OCI-LY3 (cell line): ENCODE data around the gene KCNC3.

Source experiments
- H2AFZ ChIP-seq: fragments of 200-600, 300-600 bp; shearing (Covaris generic); 2 replicates; pipeline ENCODE4 v1.6.0; 2014; ENCODE audit warnings: antibody characterized with exemption, low read depth, low read length
- H3K27ac ChIP-seq: fragments of 200-600, 300-600 bp; sonication (generic); 2 replicates; pipeline ENCODE4 v1.5.1; 2014; ENCODE audit warnings: mild to moderate bottlenecking, low read length, moderate library complexity, mixed read lengths
- H3K27me3 ChIP-seq: fragments of 200-600, 300-600 bp; sonication (generic); 2 replicates; pipeline ENCODE4 v1.6.1; 2014; ENCODE audit warnings: low read depth, low read length, mixed read lengths
- H3K36me3 ChIP-seq: fragments of 200-600, 300-600 bp; sonication (generic); replicated peaks from 2 replicates; pipeline ENCODE3; 2014; ENCODE audit warnings: low read depth, low read length, mixed read lengths
- H3K4me1 ChIP-seq: fragments of 300-600, 200-600 bp; sonication (generic); 2 replicates; pipeline ENCODE4 v1.6.1; 2014; ENCODE audit warnings: low read length, mixed read lengths
- H3K4me2 ChIP-seq: fragments of 200-600, 300-600 bp; sonication (generic); 2 replicates; pipeline ENCODE4 v1.6.1; 2014; ENCODE audit warnings: low read length, mixed read lengths
- H3K4me3 ChIP-seq: fragments of 300-600, 200-600 bp; sonication (generic); 2 replicates; pipeline ENCODE4 v1.5.1; 2014; ENCODE audit warnings: antibody characterized with exemption, mild to moderate bottlenecking, low read length, moderate library complexity
- H3K79me2 ChIP-seq: fragments of 300-600, 200-600 bp; shearing (Covaris generic); 2 replicates; pipeline ENCODE4 v1.6.1; 2014; ENCODE audit warnings: mild to moderate bottlenecking, low read length, mixed read lengths
- H3K9ac ChIP-seq: fragments of 300-600, 200-600 bp; shearing (Covaris generic); 2 replicates; pipeline ENCODE4 v1.6.0; 2014; ENCODE audit warnings: mild to moderate bottlenecking, low read length, moderate library complexity
- H3K9me3 ChIP-seq: fragments of 200-600, 300-600 bp; shearing (Covaris generic); 2 replicates; pipeline ENCODE4 v1.6.1; 2014; ENCODE audit warnings: low read length, mixed read lengths; ENCODE audit not compliant: insufficient read depth
- H4K20me1 ChIP-seq: fragments of 200-600, 300-600 bp; sonication (generic); 2 replicates; pipeline ENCODE4 v1.6.1; 2016; ENCODE audit warnings: low read length, mixed read lengths; ENCODE audit not compliant: insufficient read depth
- CTCF ChIP-seq: fragments of 200-600, 300-600 bp; sonication (generic); IDR thresholded peaks from 2 replicates; pipeline ENCODE4 v1.5.1; 2014; ENCODE audit warnings: antibody characterized with exemption, low read length, low read depth
- EZH2phosphoT487 ChIP-seq: fragments of 200-600 bp; shearing (Covaris generic); IDR thresholded peaks from 2 replicates; pipeline ENCODE4 v1.6.1; 2018; ENCODE audit warnings: antibody characterized with exemption, mixed run types, low read depth

Gene KCNC3

DNA sequence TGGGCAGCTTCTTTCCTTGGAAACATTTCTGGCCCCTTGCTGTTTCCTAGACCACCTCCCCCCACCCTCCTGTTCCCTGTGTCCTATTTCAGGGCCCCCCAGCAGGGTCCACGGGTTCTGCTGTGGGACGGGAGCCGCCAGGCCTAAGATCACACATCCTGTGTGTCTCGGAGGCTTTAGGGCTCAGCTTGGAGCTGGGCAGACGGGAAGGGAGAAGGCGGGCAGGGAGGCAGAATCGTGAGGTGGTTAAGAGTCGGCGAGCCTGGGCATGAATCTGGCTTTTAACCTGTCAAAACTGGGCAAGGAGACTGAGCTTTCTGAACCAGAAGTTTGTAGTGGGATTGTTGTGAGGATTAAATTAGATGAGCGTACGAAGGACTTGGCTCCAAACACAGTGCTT lies 4.8 kb downstream of the KCNC3 start:
- H2AFZ ChIP-seq, result no peak overlapping the region
- H3K4me3 ChIP-seq, result no peak overlapping the region
- H3K9me3 ChIP-seq, result no peaks in the 10 kb centered on the region
- no peaks in the 10 kb centered on the region for H3K79me2 ChIP-seq
- no peaks in the 10 kb centered on the region for H3K27me3 ChIP-seq
- no peak overlapping the region for H3K4me2 ChIP-seq
- no peak for TF ChIP-seq CTCF
- no peak for TF ChIP-seq EZH2phosphoT487
- H3K9ac ChIP-seq, result no peak overlapping the region
- H4K20me1 ChIP-seq, result no peaks in the 10 kb centered on the region
- H3K36me3 ChIP-seq, result no peaks in the 10 kb centered on the region
- peaks cover 12% of the 10 kb centered on the region for H3K4me1 ChIP-seq
- H3K27ac ChIP-seq, result no peak overlapping the region

DNA sequence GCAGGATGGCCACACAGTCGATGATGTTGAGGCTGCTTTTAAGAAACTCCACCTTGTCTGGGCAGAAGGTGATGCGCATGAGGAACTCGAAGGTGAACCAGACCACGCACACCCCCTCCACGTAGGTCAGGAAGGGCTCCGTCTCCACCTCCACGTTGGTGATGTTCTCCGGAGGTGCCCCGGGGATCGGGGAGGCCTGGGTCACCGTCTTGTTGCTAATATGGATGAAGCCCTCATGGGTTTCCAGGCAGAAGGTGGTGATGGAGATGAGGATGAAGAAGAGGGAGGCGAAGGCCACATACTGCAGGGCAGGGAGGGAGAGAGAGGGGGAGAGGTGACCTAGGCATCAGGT lies 5.4 kb downstream of the KCNC3 start:
- Histone ChIP-seq H3K4me1 (peaks cover 12% of the 10 kb centered on the region), H3K4me3 (no peak overlapping the region), H3K27me3 (no peaks in the 10 kb centered on the region), H3K36me3 (no peaks in the 10 kb centered on the region), H3K79me2 (no peaks in the 10 kb centered on the region), H4K20me1 (no peaks in the 10 kb centered on the region), H2AFZ (no peak overlapping the region), H3K27ac (no peak overlapping the region), H3K4me2 (no peak overlapping the region), H3K9ac (no peak overlapping the region), H3K9me3 (no peaks in the 10 kb centered on the region)
- TF ChIP-seq CTCF (no peak), EZH2phosphoT487 (no peak)

DNA sequence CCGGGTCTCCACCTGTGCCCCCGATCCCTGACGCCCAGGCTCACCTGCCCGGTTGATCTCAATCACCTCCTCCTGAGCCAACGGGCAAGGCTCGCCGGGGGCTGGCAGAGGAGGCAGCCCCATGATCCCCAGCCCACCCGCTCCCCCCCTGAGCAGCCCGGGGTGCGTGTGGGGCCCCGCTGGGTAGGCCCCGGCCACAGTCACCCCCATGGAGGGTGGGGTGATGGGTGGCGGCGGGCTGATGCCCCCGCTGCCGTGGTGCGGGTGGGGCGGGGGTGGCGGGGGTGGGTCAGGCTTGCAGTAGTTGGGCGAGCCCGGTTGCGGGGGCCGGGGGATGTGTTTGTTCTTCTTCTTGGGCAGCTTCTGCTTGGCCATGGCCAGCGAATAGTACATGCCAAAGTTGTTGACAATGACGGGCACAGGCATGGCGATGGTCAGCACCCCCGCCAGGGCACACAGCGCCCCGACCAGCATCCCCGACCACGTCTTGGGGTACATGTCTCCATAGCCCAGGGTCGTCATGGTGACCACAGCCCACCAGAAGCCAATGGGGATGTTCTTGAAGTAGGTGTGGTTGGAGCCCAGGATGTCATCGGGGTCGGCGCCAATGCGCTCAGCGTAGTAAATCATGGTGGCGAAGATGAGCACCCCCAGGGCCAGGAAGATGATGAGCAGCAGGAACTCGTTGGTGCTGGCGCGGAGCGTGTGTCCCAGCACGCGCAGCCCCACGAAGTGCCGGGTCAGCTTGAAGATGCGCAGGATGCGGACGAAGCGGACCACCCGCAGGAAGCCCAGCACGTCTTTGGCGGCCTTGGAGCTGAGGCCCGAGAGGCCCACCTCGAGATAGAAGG lies 6.0 kb downstream of the KCNC3 start:
- no peaks in the 10 kb centered on the region for H3K9me3 ChIP-seq
- H3K4me3 ChIP-seq, result no peak overlapping the region
- H3K27ac ChIP-seq, result no peak overlapping the region
- H4K20me1 ChIP-seq, result no peaks in the 10 kb centered on the region
- no peaks in the 10 kb centered on the region for H3K27me3 ChIP-seq
- H2AFZ ChIP-seq, result no peak overlapping the region
- H3K79me2 ChIP-seq, result no peaks in the 10 kb centered on the region
- H3K9ac ChIP-seq, result no peak overlapping the region
- no peak overlapping the region for H3K4me2 ChIP-seq
- TF ChIP-seq CTCF, result no peak
- no peak for TF ChIP-seq EZH2phosphoT487
- H3K4me1 ChIP-seq, result peaks cover 12% of the 10 kb centered on the region
- H3K36me3 ChIP-seq, result no peaks in the 10 kb centered on the region

- H3K4me1 ChIP-seq, result peaks cover 12% of the 10 kb centered on the region
- TF ChIP-seq EZH2phosphoT487 (no peak), CTCF (no peak)
- H3K4me3 ChIP-seq, result no peak overlapping the region
- H3K36me3 ChIP-seq, result no peaks in the 10 kb centered on the region
- H3K9ac ChIP-seq, result no peak overlapping the region
- no peaks in the 10 kb centered on the region for H3K27me3 ChIP-seq
- no peaks in the 10 kb centered on the region for H4K20me1 ChIP-seq
- H3K4me2 ChIP-seq, result no peak overlapping the region
- no peaks in the 10 kb centered on the region for H3K79me2 ChIP-seq
- no peaks in the 10 kb centered on the region for H3K9me3 ChIP-seq
- no peak overlapping the region for H3K27ac ChIP-seq
- no peak overlapping the region for H2AFZ ChIP-seq
These were observed 6.9 kb downstream of the KCNC3 start for GRCh38 chr19:50322234-50322633.
